Muscle layer of colon (tissue), 2 donors: ENCODE data around the gene RBM17.
"Not testable (repeated sequence)": the region's sequence is repeated elsewhere in the genome, so short reads cannot be mapped to it uniquely, and the experiment has no call there.

ENCODE experiments used
- H3K27ac ChIP-seq: one replicate; pipeline ENCODE4 v1.7.0; 2013; ENCODE audit warnings: low read depth, mild to moderate bottlenecking, low read length, moderate library complexity
- H3K27me3 ChIP-seq, 2 donors: one replicate each; pipeline ENCODE4 v1.7.0; 2013; ENCODE audit warnings: low read length in 2 of 2, mild to moderate bottlenecking in 2 of 2; ENCODE audit not compliant: insufficient read depth in 2 of 2, control insufficient read depth in 1 of 2
- H3K36me3 ChIP-seq: one replicate; pipeline ENCODE4 v1.7.0; 2013; ENCODE audit warnings: mild to moderate bottlenecking, low read length; ENCODE audit not compliant: insufficient read depth
- H3K4me1 ChIP-seq: one replicate; pipeline ENCODE4 v1.7.0; 2013; ENCODE audit warnings: mild to moderate bottlenecking, low read length; ENCODE audit not compliant: insufficient read depth
- H3K4me3 ChIP-seq, 2 donors: one replicate each; pipeline ENCODE4 v1.7.0; 2013; ENCODE audit warnings: low read length in 2 of 2, low read depth in 1 of 2, mild to moderate bottlenecking in 1 of 2, moderate library complexity in 1 of 2
- H3K9ac ChIP-seq: one replicate; pipeline ENCODE4 v1.7.0; 2013; ENCODE audit warnings: low read length
- H3K9me3 ChIP-seq: one replicate; pipeline ENCODE4 v1.7.0; 2013; ENCODE audit warnings: mild to moderate bottlenecking, low read length
- donor health status: abdominal sarcoma.
- donor health status: Adenocarcinoma of cecum.

The RBM17 gene

GRCh38 chr10:6134099-6134823 is 45.4 kb downstream of the RBM17 start:
- H3K9me3 ChIP-seq, result no peaks in the 10 kb centered on the region
- H3K27me3 ChIP-seq, result no peaks in the 10 kb centered on the region
- H3K9ac ChIP-seq, result no peak overlapping the region
- H3K36me3 ChIP-seq, result no peaks in the 10 kb centered on the region
- H3K4me3 ChIP-seq, result no peak overlapping the region
- H3K4me1 ChIP-seq, result no peaks in the 10 kb centered on the region
- no peak overlapping the region for H3K27ac ChIP-seq

GRCh38 chr10:6135039-6135438 is 46.2 kb downstream of the RBM17 start:
- H3K4me1 ChIP-seq, result no peaks in the 10 kb centered on the region

GRCh38 chr10:6135589-6136168 is 46.8 kb downstream of the RBM17 start:
- H3K27ac ChIP-seq, result no peak overlapping the region
- H3K36me3 ChIP-seq, result no peaks in the 10 kb centered on the region
- no peaks in the 10 kb centered on the region for H3K9me3 ChIP-seq
- no peaks in the 10 kb centered on the region for H3K27me3 ChIP-seq
- no peak overlapping the region for H3K9ac ChIP-seq
- no peaks in the 10 kb centered on the region for H3K4me1 ChIP-seq
- no peak overlapping the region for H3K4me3 ChIP-seq

More at GRCh38 chr10:6135039-6135438, 46.2 kb downstream of the RBM17 start:
- H3K36me3 ChIP-seq, result no peaks in the 10 kb centered on the region
- no peak overlapping the region for H3K9ac ChIP-seq
- no peaks in the 10 kb centered on the region for H3K9me3 ChIP-seq
- H3K27me3 ChIP-seq, result no peaks in the 10 kb centered on the region
- no peak overlapping the region for H3K4me3 ChIP-seq
- no peak overlapping the region for H3K27ac ChIP-seq

GRCh38 chr10:6136215-6137201 is 47.7 kb downstream of the RBM17 start:
- H3K27me3 ChIP-seq, result no peaks in the 10 kb centered on the region
- H3K4me3 ChIP-seq, result no peak overlapping the region
- H3K36me3 ChIP-seq, result no peaks in the 10 kb centered on the region
- no peaks in the 10 kb centered on the region for H3K4me1 ChIP-seq
- no peak overlapping the region for H3K27ac ChIP-seq
- no peaks in the 10 kb centered on the region for H3K9me3 ChIP-seq
- H3K9ac ChIP-seq, result no peak overlapping the region

- Histone ChIP-seq H3K9ac (no peak overlapping the region), H3K4me3 (no peak overlapping the region), H3K27me3 (no peaks in the 10 kb centered on the region), H3K36me3 (no peaks in the 10 kb centered on the region), H3K27ac (no peak overlapping the region), H3K4me1 (no peaks in the 10 kb centered on the region), H3K9me3 (no peaks in the 10 kb centered on the region)
Measured at GRCh38 chr10:6138456-6138855, 49.6 kb downstream of the RBM17 start.

GRCh38 chr10:6139470-6139869 is 50.6 kb downstream of the RBM17 start:
- Histone ChIP-seq H3K27ac (no peak overlapping the region), H3K9ac (no peak overlapping the region), H3K9me3 (no peaks in the 10 kb centered on the region), H3K36me3 (no peaks in the 10 kb centered on the region), H3K4me1 (peaks cover 5% of the 10 kb centered on the region), H3K4me3 (no peak overlapping the region), H3K27me3 (no peaks in the 10 kb centered on the region)

GRCh38 chr10:6140141-6140841 is 51.5 kb downstream of the RBM17 start:
- H3K4me3 ChIP-seq, result no peak overlapping the region
- no peak overlapping the region for H3K27ac ChIP-seq
- no peaks in the 10 kb centered on the region for H3K36me3 ChIP-seq
- no peaks in the 10 kb centered on the region for H3K27me3 ChIP-seq
- H3K4me1 ChIP-seq, result peaks cover 5% of the 10 kb centered on the region
- H3K9ac ChIP-seq, result no peak overlapping the region
- no peaks in the 10 kb centered on the region for H3K9me3 ChIP-seq

GRCh38 chr10:6140965-6141295 is 52.1 kb downstream of the RBM17 start:
- Histone ChIP-seq H3K4me3 (no peak overlapping the region), H3K27ac (no peak overlapping the region), H3K36me3 (no peaks in the 10 kb centered on the region)

GRCh38 chr10:6141296-6142151 is 52.7 kb downstream of the RBM17 start:
- no peaks in the 10 kb centered on the region for H3K36me3 ChIP-seq
- H3K4me3 ChIP-seq, result no peak overlapping the region
- no peaks in the 10 kb centered on the region for H3K9me3 ChIP-seq
- no peaks in the 10 kb centered on the region for H3K27me3 ChIP-seq
- H3K9ac ChIP-seq, result no peak overlapping the region
- H3K27ac ChIP-seq, result no peak overlapping the region
- peaks cover 13% of the 10 kb centered on the region for H3K4me1 ChIP-seq

More at GRCh38 chr10:6140965-6141295, 52.1 kb downstream of the RBM17 start:
- Histone ChIP-seq H3K4me1 (peaks cover 7% of the 10 kb centered on the region), H3K27me3 (no peaks in the 10 kb centered on the region), H3K9me3 (no peaks in the 10 kb centered on the region), H3K9ac (no peak overlapping the region)

GRCh38 chr10:6142186-6142585 is 53.4 kb downstream of the RBM17 start:
- not testable (repeated sequence) for H3K4me3 ChIP-seq, H3K27ac ChIP-seq, H3K27me3 ChIP-seq, H3K9me3 ChIP-seq, H3K36me3 ChIP-seq, H3K9ac ChIP-seq
- H3K4me1 ChIP-seq, result peaks cover 14% of the 10 kb centered on the region
